ENCODE data around the gene ID4. TPM values are rescaled to one million over a fixed set of nuclear protein-coding genes. Genes with fewer than 3 reads are reported as not detected.

The ID4 gene
- total RNA-seq, 1 donor from 2014 or later = 32.5 TPM

GRCh38 chr6:19857703-19858102 is 20.5 kb downstream of the ID4 start:
- no peak for DNase-seq (ENCODE audit: low spot score)

- peak; percentile 68 for DNase-seq (ENCODE audit: low spot score)
These were observed 23.2 kb downstream of the ID4 start for GRCh38 chr6:19860235-19860877.

DNA sequence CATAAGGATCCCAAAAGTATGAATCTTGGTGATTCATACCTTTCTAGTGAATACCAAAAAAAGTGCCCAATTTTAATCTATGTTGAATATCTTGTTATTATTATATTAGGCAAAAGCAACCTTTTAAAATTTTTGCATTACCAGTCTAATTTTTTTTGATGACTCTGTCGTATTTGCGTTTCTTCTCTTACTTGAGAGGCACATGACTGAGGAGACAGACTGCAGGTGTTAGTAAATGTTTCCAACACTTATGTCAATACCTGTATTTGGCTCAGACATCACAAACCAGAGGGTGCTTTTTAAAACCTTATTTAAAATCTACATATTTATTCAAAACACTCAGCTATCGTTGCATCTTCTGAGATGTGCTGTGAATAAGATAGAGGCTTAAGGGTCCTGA is 27.1 kb downstream of the ID4 start:
- DNase-seq (ENCODE audit: low spot score) = no peak

GRCh38 chr6:19865178-19865577 is 28.0 kb downstream of the ID4 start:
- no peak for DNase-seq (ENCODE audit: low spot score)

DNA sequence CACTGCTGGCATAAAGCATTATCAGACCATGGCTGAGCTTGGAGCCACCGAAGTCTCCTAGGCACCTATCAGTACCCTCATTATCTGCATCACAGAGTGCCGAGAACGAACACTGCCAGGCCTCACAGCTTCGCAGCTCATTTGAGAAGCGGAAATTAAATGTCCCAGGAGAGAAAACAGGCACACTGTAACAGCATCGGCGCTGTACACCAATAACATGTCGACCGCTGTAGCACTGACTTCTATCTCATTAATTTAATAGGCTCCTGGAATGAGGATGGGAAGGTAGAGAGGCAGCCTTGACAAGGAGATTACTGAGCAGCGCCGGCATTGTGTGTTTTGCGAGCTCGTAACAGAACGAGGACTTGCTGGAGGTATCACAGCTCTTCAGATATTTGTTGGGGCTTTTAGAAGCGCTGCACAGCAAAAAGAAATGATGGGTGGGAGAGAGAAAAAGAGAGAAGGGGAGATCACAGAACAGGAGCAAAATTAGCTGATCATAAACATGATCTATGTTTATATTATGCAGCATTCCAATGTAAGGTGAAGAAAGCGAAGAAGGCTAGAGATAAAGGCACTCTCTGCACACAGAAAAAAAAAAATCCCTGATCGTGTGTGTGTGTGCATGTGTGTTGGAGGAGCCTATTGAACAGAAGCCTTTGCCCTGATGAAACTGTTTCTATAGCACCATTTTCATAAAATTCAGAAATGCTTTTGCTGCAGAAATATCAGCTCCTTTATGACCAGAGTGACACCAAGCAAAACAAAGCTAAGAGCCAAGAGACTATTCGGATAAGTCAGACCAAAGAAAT is 29.2 kb downstream of the ID4 start:
- DNase-seq (ENCODE audit: low spot score) = no peak

GRCh38 chr6:19866985-19867627 is 29.9 kb downstream of the ID4 start:
- DNase-seq (ENCODE audit: low spot score) = no peak

GRCh38 chr6:19869464-19869863 is 32.3 kb downstream of the ID4 start:
- DNase-seq (ENCODE audit: low spot score) = no peak

GRCh38 chr6:19870322-19870721 is 33.2 kb downstream of the ID4 start:
- DNase-seq (ENCODE audit: low spot score) = no peak

- no peak for DNase-seq (ENCODE audit: low spot score)
These were observed 35.9 kb downstream of the ID4 start for GRCh38 chr6:19873031-19873430.

GRCh38 chr6:19876672-19877071 is 39.5 kb downstream of the ID4 start:
- DNase-seq (ENCODE audit: low spot score) = no peak

DNA sequence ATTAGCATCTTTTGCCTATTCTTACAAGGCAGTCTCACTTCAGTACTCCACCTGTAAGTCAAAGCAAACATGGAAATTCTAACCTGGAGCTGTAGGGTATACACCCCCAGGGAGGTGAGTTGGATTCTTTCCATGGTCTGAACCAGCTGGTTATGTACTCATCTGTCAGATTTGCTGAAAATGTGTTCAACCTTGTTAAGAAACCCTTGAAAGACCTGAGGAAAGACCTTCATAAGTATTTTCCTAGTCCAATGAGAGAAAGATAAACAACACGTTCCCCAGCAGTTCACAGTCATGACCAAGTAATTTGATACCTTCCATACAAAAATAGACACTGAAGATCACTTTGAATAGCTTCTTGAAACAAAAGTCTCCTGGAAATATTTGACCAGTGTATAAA is 42.5 kb downstream of the ID4 start:
- no peak for DNase-seq (ENCODE audit: low spot score)

DNA sequence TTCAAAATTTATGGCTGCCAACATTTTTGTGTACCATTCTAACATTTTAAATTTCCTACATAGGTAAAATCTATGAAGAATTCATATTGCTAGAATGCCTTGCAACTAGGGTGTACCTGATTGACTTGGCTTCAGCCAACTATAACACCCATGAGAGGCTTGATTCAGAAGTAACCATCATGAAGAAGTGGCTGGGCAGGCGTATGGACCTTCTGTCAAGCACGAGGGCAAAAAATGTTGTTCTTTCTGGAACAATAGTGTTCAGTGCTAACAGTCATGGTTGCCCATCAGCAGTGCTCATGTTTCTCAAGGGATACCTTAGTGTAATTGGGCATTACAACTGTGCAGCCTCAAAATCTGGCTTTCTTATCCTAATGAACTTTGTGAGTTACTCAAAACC is 42.9 kb downstream of the ID4 start:
- DNase-seq (ENCODE audit: low spot score) = no peak

GRCh38 chr6:19891451-19891850 is 54.3 kb downstream of the ID4 start:
- DNase-seq (ENCODE audit: low spot score) = no peak

Measured in ureter (tissue), 1 donor.